ENCODE results near the gene MED27. TPM values are rescaled to one million over a fixed set of nuclear protein-coding genes. Genes with fewer than 3 reads are reported as not detected.
A peak's percentile ranks its signal among the peaks of the same experiment; 100 is the strongest.

MED27 gene
- total and polyA plus RNA-seq, 5 donors from 2014 or later, result 28.7 to 58.5 (median 45.9) TPM

- ATAC-seq (ENCODE audit: low read depth in 2 of 2), result no peak
- Mint-ChIP-seq H3K27ac (no peak overlapping the region), H3K27me3 (no peaks in the 10 kb centered on the region), H3K4me1 (peaks cover 0 to 10% (median 6%) of the 10 kb centered on the region in 4 donors), H3K9me3 (peaks cover 0 to 2% (median 0%) of the 10 kb centered on the region in 7 donors), H3K36me3 (peaks cover 23% of the 10 kb centered on the region), H3K4me3 (no peak overlapping the region)
- H3K4me3 ChIP-seq (ENCODE audit: low read depth, low read length), result no peak overlapping the region
- peaks cover 4% of the 10 kb centered on the region for H3K36me3 ChIP-seq (ENCODE audit: control insufficient read depth, insufficient read depth, low read length)
- H3K9me3 ChIP-seq (ENCODE audit: control insufficient read depth in 2 of 2, low read length in 2 of 2), result no peaks in the 10 kb centered on the region
- H3K27me3 ChIP-seq (ENCODE audit: control insufficient read depth, insufficient read depth, low read length), result no peaks in the 10 kb centered on the region
- no peak overlapping the region for H3K27ac ChIP-seq (ENCODE audit: insufficient read depth, low read length, poor library complexity, severe bottlenecking)
- H3K4me1 ChIP-seq (ENCODE audit: control insufficient read depth, insufficient read depth, low read length, poor library complexity, severe bottlenecking), result no peaks in the 10 kb centered on the region
- DNase-seq, result no peak
Observed at GRCh38 chr9:131969469-131969989, 110.1 kb downstream of the MED27 start.

GRCh38 chr9:131968632-131969031 lies 111.0 kb downstream of the MED27 start:
- H3K27ac Mint-ChIP-seq, result no peak overlapping the region
- H3K9me3 ChIP-seq (ENCODE audit: control insufficient read depth in 2 of 2, low read length in 2 of 2), result no peaks in the 10 kb centered on the region
- no peaks in the 10 kb centered on the region for H3K27me3 Mint-ChIP-seq

GRCh38 chr9:131965841-131966240 lies 113.8 kb downstream of the MED27 start:
- peaks cover 3% of the 10 kb centered on the region for H3K36me3 ChIP-seq (ENCODE audit: control insufficient read depth, insufficient read depth, low read length)
- no peak overlapping the region for H3K27ac ChIP-seq (ENCODE audit: insufficient read depth, low read length, poor library complexity, severe bottlenecking)
- H3K9me3 ChIP-seq (ENCODE audit: control insufficient read depth in 2 of 2, low read length in 2 of 2), result no peaks in the 10 kb centered on the region
- no peaks in the 10 kb centered on the region for H3K4me1 ChIP-seq (ENCODE audit: control insufficient read depth, insufficient read depth, low read length, poor library complexity, severe bottlenecking)
- no peak for ATAC-seq (ENCODE audit: low read depth in 2 of 2)
- H3K9me3 Mint-ChIP-seq, result peaks cover 0 to 2% (median 0%) of the 10 kb centered on the region in 7 donors
- DNase-seq, result no peak
- no peaks in the 10 kb centered on the region for H3K27me3 Mint-ChIP-seq
- H3K4me3 Mint-ChIP-seq, result no peak overlapping the region
- peaks cover 27% of the 10 kb centered on the region for H3K36me3 Mint-ChIP-seq
- H3K4me3 ChIP-seq (ENCODE audit: low read depth, low read length), result no peak overlapping the region
- peaks cover 0 to 6% (median 3%) of the 10 kb centered on the region in 4 donors for H3K4me1 Mint-ChIP-seq
- no peaks in the 10 kb centered on the region for H3K27me3 ChIP-seq (ENCODE audit: control insufficient read depth, insufficient read depth, low read length)
- peak overlapping the region in 1 of 3 donors; percentile 14 for H3K27ac Mint-ChIP-seq

More at GRCh38 chr9:131968632-131969031, 111.0 kb downstream of the MED27 start:
- no peak overlapping the region for H3K27ac ChIP-seq (ENCODE audit: insufficient read depth, low read length, poor library complexity, severe bottlenecking)
- Mint-ChIP-seq H3K4me3 (no peak overlapping the region), H3K36me3 (peaks cover 30% of the 10 kb centered on the region), H3K4me1 (peaks cover 0 to 10% (median 6%) of the 10 kb centered on the region in 4 donors), H3K9me3 (peaks cover 0 to 2% (median 0%) of the 10 kb centered on the region in 7 donors)
- H3K27me3 ChIP-seq (ENCODE audit: control insufficient read depth, insufficient read depth, low read length), result no peaks in the 10 kb centered on the region
- no peak for DNase-seq
- no peak for ATAC-seq (ENCODE audit: low read depth in 2 of 2)
- peaks cover 7% of the 10 kb centered on the region for H3K36me3 ChIP-seq (ENCODE audit: control insufficient read depth, insufficient read depth, low read length)
- no peaks in the 10 kb centered on the region for H3K4me1 ChIP-seq (ENCODE audit: control insufficient read depth, insufficient read depth, low read length, poor library complexity, severe bottlenecking)
- H3K4me3 ChIP-seq (ENCODE audit: low read depth, low read length), result no peak overlapping the region

GRCh38 chr9:131965103-131965502 lies 114.6 kb downstream of the MED27 start:
- H3K4me1 ChIP-seq (ENCODE audit: control insufficient read depth, insufficient read depth, low read length, poor library complexity, severe bottlenecking), result no peaks in the 10 kb centered on the region
- peaks cover 0 to 2% (median 0%) of the 10 kb centered on the region in 7 donors for H3K9me3 Mint-ChIP-seq
- H3K27ac Mint-ChIP-seq, result no peak overlapping the region
- no peaks in the 10 kb centered on the region for H3K27me3 Mint-ChIP-seq
- DNase-seq, result no peak
- peaks cover 0 to 6% (median 0%) of the 10 kb centered on the region in 4 donors for H3K4me1 Mint-ChIP-seq
- no peaks in the 10 kb centered on the region for H3K9me3 ChIP-seq (ENCODE audit: control insufficient read depth in 2 of 2, low read length in 2 of 2)
- no peak for ATAC-seq (ENCODE audit: low read depth in 2 of 2)
- no peak overlapping the region for H3K27ac ChIP-seq (ENCODE audit: insufficient read depth, low read length, poor library complexity, severe bottlenecking)
- H3K4me3 Mint-ChIP-seq, result no peak overlapping the region
- no peaks in the 10 kb centered on the region for H3K27me3 ChIP-seq (ENCODE audit: control insufficient read depth, insufficient read depth, low read length)
- H3K36me3 ChIP-seq (ENCODE audit: control insufficient read depth, insufficient read depth, low read length), result peaks cover 3% of the 10 kb centered on the region
- peaks cover 26% of the 10 kb centered on the region for H3K36me3 Mint-ChIP-seq
- no peak overlapping the region for H3K4me3 ChIP-seq (ENCODE audit: low read depth, low read length)

GRCh38 chr9:131963072-131964030 lies 116.3 kb downstream of the MED27 start:
- H3K27ac Mint-ChIP-seq, result no peak overlapping the region
- peaks cover 3% of the 10 kb centered on the region for H3K36me3 ChIP-seq (ENCODE audit: control insufficient read depth, insufficient read depth, low read length)

GRCh38 chr9:131961496-131961880 lies 118.2 kb downstream of the MED27 start:
- Mint-ChIP-seq H3K4me3 (no peak overlapping the region), H3K9me3 (no peaks in the 10 kb centered on the region), H3K36me3 (peaks cover 29% of the 10 kb centered on the region), H3K4me1 (peaks cover 0 to 6% (median 4%) of the 10 kb centered on the region in 4 donors), H3K27me3 (no peaks in the 10 kb centered on the region), H3K27ac (peak overlapping the region in 1 of 3 donors; percentile 32)
- no peaks in the 10 kb centered on the region for H3K4me1 ChIP-seq (ENCODE audit: control insufficient read depth, insufficient read depth, low read length, poor library complexity, severe bottlenecking)
- H3K4me3 ChIP-seq (ENCODE audit: low read depth, low read length), result no peak overlapping the region
- H3K36me3 ChIP-seq (ENCODE audit: control insufficient read depth, insufficient read depth, low read length), result peaks cover 3% of the 10 kb centered on the region
- ATAC-seq (ENCODE audit: low read depth in 2 of 2) (no peak), DNase-seq (no peak)
- H3K27ac ChIP-seq (ENCODE audit: insufficient read depth, low read length, poor library complexity, severe bottlenecking), result no peak overlapping the region
- H3K9me3 ChIP-seq (ENCODE audit: control insufficient read depth in 2 of 2, low read length in 2 of 2), result no peaks in the 10 kb centered on the region
- no peaks in the 10 kb centered on the region for H3K27me3 ChIP-seq (ENCODE audit: control insufficient read depth, insufficient read depth, low read length)

More at GRCh38 chr9:131963072-131964030, 116.3 kb downstream of the MED27 start:
- no peak overlapping the region for H3K27ac ChIP-seq (ENCODE audit: insufficient read depth, low read length, poor library complexity, severe bottlenecking)
- H3K4me1 ChIP-seq (ENCODE audit: control insufficient read depth, insufficient read depth, low read length, poor library complexity, severe bottlenecking), result no peaks in the 10 kb centered on the region
- Mint-ChIP-seq H3K36me3 (peaks cover 26% of the 10 kb centered on the region), H3K4me1 (peaks cover 0 to 6% (median 0%) of the 10 kb centered on the region in 4 donors), H3K4me3 (no peak overlapping the region), H3K9me3 (no peaks in the 10 kb centered on the region), H3K27me3 (no peaks in the 10 kb centered on the region)
- DNase-seq (no peak), ATAC-seq (ENCODE audit: low read depth in 2 of 2) (no peak)
- H3K4me3 ChIP-seq (ENCODE audit: low read depth, low read length), result no peak overlapping the region
- H3K9me3 ChIP-seq (ENCODE audit: control insufficient read depth in 2 of 2, low read length in 2 of 2), result no peaks in the 10 kb centered on the region
- no peaks in the 10 kb centered on the region for H3K27me3 ChIP-seq (ENCODE audit: control insufficient read depth, insufficient read depth, low read length)

GRCh38 chr9:131960851-131961495 lies 118.7 kb downstream of the MED27 start:
- Mint-ChIP-seq H3K27me3 (no peaks in the 10 kb centered on the region), H3K9me3 (no peaks in the 10 kb centered on the region), H3K36me3 (peaks cover 28% of the 10 kb centered on the region), H3K4me1 (peaks cover 0 to 6% (median 3%) of the 10 kb centered on the region in 4 donors), H3K27ac (peak overlapping the region in 1 of 3 donors; percentile 32), H3K4me3 (no peak overlapping the region)
- Histone ChIP-seq H3K4me3 (ENCODE audit: low read depth, low read length) (no peak overlapping the region), H3K36me3 (ENCODE audit: control insufficient read depth, insufficient read depth, low read length) (peaks cover 3% of the 10 kb centered on the region), H3K4me1 (ENCODE audit: control insufficient read depth, insufficient read depth, low read length, poor library complexity, severe bottlenecking) (no peaks in the 10 kb centered on the region), H3K9me3 (ENCODE audit: control insufficient read depth in 2 of 2, low read length in 2 of 2) (no peaks in the 10 kb centered on the region), H3K27ac (ENCODE audit: insufficient read depth, low read length, poor library complexity, severe bottlenecking) (no peak overlapping the region), H3K27me3 (ENCODE audit: control insufficient read depth, insufficient read depth, low read length) (no peaks in the 10 kb centered on the region)
- ATAC-seq (ENCODE audit: low read depth in 2 of 2), result no peak
- DNase-seq, result no peak

All from CD4-positive, CD25-positive, alpha-beta regulatory T cell (primary cell).